A549 (cell line): Measurements from ENCODE around the gene BCAS3. TPM values are rescaled to one million over a fixed set of nuclear protein-coding genes. Genes with fewer than 3 reads are reported as not detected.

Experiments used
- ATAC-seq, 2 experiments: fragments of 200-7000 bp in 1 of 2; fragments of >200 bp in 1 of 2; cut with Nextera tagmentation in 1 of 2; cut with Tn5 transposase in 1 of 2; 3 replicates each; pipeline versions ENCODE4 v1.8.0 to v1.9.1; 2018 to 2020; ENCODE audit warnings: mild to moderate bottlenecking in 1 of 2, moderate library complexity in 1 of 2
- CTCF ChIA-PET: fragments of 300-600 bp; sonication (Branson Sonifier 250); formaldehyde crosslinking; extraction: SDS; loops from one replicate; lab custom pipeline; 2021; ENCODE audit warnings: antibody characterized with exemption, inconsistent platforms; lab: Yijun Ruan, JAX
- POLR2A ChIA-PET: fragments of 350-600 bp; formaldehyde crosslinking; extraction: SDS; loops from one replicate; lab custom pipeline; 2021; ENCODE audit warnings: antibody characterized with exemption, inconsistent platforms; lab: Yijun Ruan, JAX
- DNase-seq, 2 experiments: peaks; one replicate each; pipeline versions ENCODE4 v3.0.0 to v3.0.0-alpha.2; 2011 to 2016; ENCODE audit warnings: low read depth in 1 of 2, low spot score in 1 of 2
- FAIRE-seq: peaks from 2 replicates; lab custom pipeline; 2011; peaks lifted over from hg19 to GRCh38; lab: Jason Lieb, UNC
- H3K27ac ChIP-seq, 2 experiments: fragments of >200 bp; sonication (Bioruptor Twin); formaldehyde crosslinking; 3 replicates each; pipeline ENCODE4 v1.5.1; 2016 to 2017
- H3K4me1 ChIP-seq: fragments of >200 bp; sonication (Bioruptor Twin); formaldehyde crosslinking; 3 replicates; pipeline ENCODE4 v1.6.1; 2016
- H3K4me2 ChIP-seq: fragments of >200 bp; sonication (Bioruptor Twin); formaldehyde crosslinking; 3 replicates; pipeline ENCODE4 v1.6.1; 2016
- H3K4me3 ChIP-seq: fragments of >200 bp; sonication (Bioruptor Twin); formaldehyde crosslinking; 3 replicates; pipeline ENCODE4 v1.5.1; 2016
- H3K9me3 ChIP-seq: fragments of >200 bp; sonication (Bioruptor Twin); formaldehyde crosslinking; 3 replicates; pipeline ENCODE4 v1.6.1; 2016
- CBX2 ChIP-seq: fragments of 200-600 bp; sonication (generic); IDR thresholded peaks from 2 replicates; pipeline ENCODE4 v1.6.1; 2016; ENCODE audit warnings: low read depth, mild to moderate bottlenecking, borderline replicate concordance
- CEBPB ChIP-seq, 2 experiments: fragments of >200 bp in 1 of 2; sonication (Bioruptor Twin) in 1 of 2; formaldehyde crosslinking in 1 of 2; IDR thresholded peaks; 2 replicates each; pipeline ENCODE4 v1.6.1; 2012 to 2016
- E2F6 ChIP-seq: IDR thresholded peaks from 2 replicates; pipeline ENCODE4 v1.6.1; 2012; ENCODE audit warnings: low read depth, borderline replicate concordance
- HDAC2 ChIP-seq: fragments of 200-600 bp; sonication (generic); IDR thresholded peaks from 2 replicates; pipeline ENCODE4 v1.6.1; 2016
- KDM1A ChIP-seq: fragments of 200-600 bp; sonication (generic); IDR thresholded peaks from 2 replicates; pipeline ENCODE4 v1.6.1; 2016; ENCODE audit warnings: low read depth, mild to moderate bottlenecking
- MAFK ChIP-seq: fragments of 450-650 bp; IDR thresholded peaks from 2 replicates; pipeline ENCODE4 v1.6.1; 2014; ENCODE audit not compliant: partially characterized antibody
- MAX ChIP-seq: IDR thresholded peaks from 2 replicates; pipeline ENCODE4 v1.6.1; 2012
- MAZ ChIP-seq: fragments of 150-350 bp; IDR thresholded peaks from 2 replicates; pipeline ENCODE4 v1.6.1; 2014; ENCODE audit warnings: antibody characterized with exemption, low read depth, low read length, borderline replicate concordance
- NPAS2 ChIP-seq: fragments of 250-450 bp; sonication (Bioruptor Pico); IDR thresholded peaks from 2 replicates; pipeline ENCODE4 v1.8.0; 2022; ENCODE audit warnings: mild to moderate bottlenecking, moderate library complexity, borderline replicate concordance
- NR3C1 ChIP-seq: fragments of >200 bp; sonication (Bioruptor Twin); formaldehyde crosslinking; IDR thresholded peaks from 3 replicates; pipeline ENCODE4 v1.6.1; 2017
- PBX3 ChIP-seq: IDR thresholded peaks from 2 replicates; pipeline ENCODE4 v1.6.1; 2012
- PHF8 ChIP-seq: fragments of 200-600 bp; sonication (generic); IDR thresholded peaks from 2 replicates; pipeline ENCODE4 v1.6.1; 2016; ENCODE audit warnings: low read depth, mild to moderate bottlenecking, antibody characterized with exemption, moderate library complexity, borderline replicate concordance
- POLR2AphosphoS2 ChIP-seq: conservative IDR thresholded peaks from 2 replicates; pipeline ENCODE4 v1.6.1; 2012; ENCODE audit warnings: low read length, improper control_type of control experiment, inconsistent platforms
- RAD21 ChIP-seq, 2 experiments: fragments of >200 bp in 1 of 2; sonication (Bioruptor Twin) in 1 of 2; formaldehyde crosslinking in 1 of 2; IDR thresholded peaks in 1 of 2; conservative IDR thresholded peaks in 1 of 2; 2 replicates in 1 of 2; 3 replicates in 1 of 2; pipeline ENCODE4 v1.6.1; 2012 to 2018; ENCODE audit warnings: inconsistent platforms in 1 of 2
- REST ChIP-seq: fragments of 200-600 bp; sonication (generic); IDR thresholded peaks from 2 replicates; pipeline ENCODE4 v1.6.1; 2016; ENCODE audit warnings: antibody characterized with exemption, mild to moderate bottlenecking, moderate library complexity
- TP53 ChIP-seq: fragments of 250-450 bp; sonication (Bioruptor Pico); IDR thresholded peaks from 2 replicates; pipeline ENCODE4 v1.5.0; 2021; ENCODE audit warnings: mild to moderate bottlenecking, moderate library complexity
- USF2 ChIP-seq: fragments of 450-650 bp; IDR thresholded peaks from 2 replicates; pipeline ENCODE4 v1.6.1; 2014; ENCODE audit warnings: antibody characterized with exemption
- ZC3H11A ChIP-seq: fragments of 450-650 bp; IDR thresholded peaks from 2 replicates; pipeline ENCODE4 v1.6.1; 2014; ENCODE audit warnings: antibody characterized with exemption, mild to moderate bottlenecking
- ZSCAN20 ChIP-seq: fragments of 250-450 bp; sonication (Bioruptor Pico); IDR thresholded peaks from 2 replicates; pipeline ENCODE4 v1.8.0; 2022; ENCODE audit warnings: mild to moderate bottlenecking, moderate library complexity
- WGBS: methylation state at CpG from one replicate; pipeline ENCODE4 v1.1.6; 2017; ENCODE audit errors: missing lambda C conversion rate; 5-methylcytosine and 5-hydroxymethylcytosine counted together
- polyA plus RNA-seq, 4 experiments: library from polyadenylated mRNA; depleted of rRNA in 3 of 4; stranded (reverse); fragments of >200 nt; fragmentation: RNase III in 1 of 4; extraction: RNeasy Plus Mini Kit Qiagen cat#74134 plus additional on column Dnase treatment in 1 of 4; gene quantifications; 2 replicates in 3 of 4; 3 replicates in 1 of 4; pipeline ENCODE4 v1.2.3, GENCODE V29; 2011 to 2017

BCAS3 gene
- polyA plus RNA-seq, 2 of the 4 experiments (the other 2 are of a cell fraction) = 14.7 to 43.4 TPM

GRCh38 chr17:60628252-60628889, 49.3 kb upstream of the BCAS3 start:
- CTCF ChIA-PET = interaction anchor here (0.7 to 6.6 kb wide), 4 partner anchors 10 to 1097 kb away, joined by 3 to 71 read pairs (median 4); partner anchors contain the start of gene PPM1D
- no peak for FAIRE-seq
- 91% methylated on average over 6 of the region's 6 CpGs for WGBS

More at GRCh38 chr17:60628252-60628889, 49.3 kb upstream of the BCAS3 start:
- Histone ChIP-seq H3K27ac (no peak overlapping the region), H3K4me1 (peaks cover 7% of the 10 kb centered on the region; the same call in 2 of the 3 replicates), H3K9me3 (no peaks in the 10 kb centered on the region), H3K4me2 (no peak overlapping the region), H3K4me3 (no peak overlapping the region)
- DNase-seq (no peak), ATAC-seq (no peak)
- POLR2A ChIA-PET = no interaction called here
- TF ChIP-seq MAFK = no peak
- no peak for TF ChIP-seq MAZ
- TF ChIP-seq PBX3 = no peak
- TF ChIP-seq RAD21 (conservative IDR thresholded peaks at IDR 0.05 in 1 of 2, IDR thresholded peaks at IDR 0.05 in 1 of 2) = no peak
- no peak for TF ChIP-seq E2F6
- TF ChIP-seq ZC3H11A = no peak
- no peak for TF ChIP-seq REST
- no peak for TF ChIP-seq USF2
- TF ChIP-seq ZSCAN20 = no peak
- TF ChIP-seq TP53 (CRISPR knock-in tag) = no peak
- no peak for TF ChIP-seq MAX
- no peak for TF ChIP-seq NR3C1
- TF ChIP-seq HDAC2 = no peak
- TF ChIP-seq CBX2 = no peak
- TF ChIP-seq POLR2AphosphoS2 = no peak
- TF ChIP-seq CEBPB (IDR thresholded peaks at IDR 0.05) = no peak
- no peak for TF ChIP-seq KDM1A
- TF ChIP-seq NPAS2 = no peak
- TF ChIP-seq PHF8 = no peak
